HG03442 (cell line): ENCODE results near the gene SEC14L3.

Source experiments
- ATAC-seq: cut with Tn5 transposase; IDR thresholded peaks from one replicate; pipeline ENCODE4 v1.9.1; 2021; ENCODE audit warnings: mild to moderate bottlenecking, moderate library complexity; ENCODE audit not compliant: unreplicated experiment

SEC14L3 gene

DNA sequence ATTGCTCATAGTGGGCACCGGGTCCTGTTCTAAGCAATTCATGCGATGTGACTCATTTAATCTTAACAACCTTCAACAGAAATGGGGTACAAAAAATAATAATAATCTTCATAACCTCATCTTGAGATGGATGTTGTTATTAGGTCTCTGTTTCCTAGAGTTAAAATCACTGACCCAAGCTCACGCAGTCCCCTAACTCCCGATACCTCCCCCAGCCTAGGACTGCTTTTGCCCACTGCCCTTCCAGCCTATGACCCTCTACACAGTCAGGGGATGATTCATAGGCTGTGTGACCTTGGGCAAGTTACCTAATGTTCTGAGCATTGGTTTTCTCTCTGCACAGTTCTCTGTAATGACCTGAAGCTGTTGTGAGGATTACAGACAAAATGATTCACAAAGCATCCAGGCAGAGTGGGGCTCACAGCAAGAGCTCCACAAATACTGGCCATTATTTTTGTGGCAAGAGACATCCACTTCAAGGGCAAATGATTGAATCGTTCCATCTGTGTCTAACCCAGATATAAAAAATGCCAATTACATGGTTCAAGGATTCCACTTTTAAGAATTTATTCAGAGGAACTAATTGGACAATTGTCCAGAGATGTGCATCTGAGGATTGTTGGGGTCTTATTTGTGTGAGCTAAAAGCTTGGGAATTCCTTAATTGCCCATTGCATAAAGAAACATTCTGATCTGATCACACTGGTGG is 26.2 kb downstream of the SEC14L3 start:
- no peak for ATAC-seq

- ATAC-seq, result no peak
Measured at GRCh38 chr22:30444632-30445437, 27.0 kb downstream of the SEC14L3 start.

GRCh38 chr22:30441088-30441487 is 30.7 kb downstream of the SEC14L3 start:
- ATAC-seq, result no peak

DNA sequence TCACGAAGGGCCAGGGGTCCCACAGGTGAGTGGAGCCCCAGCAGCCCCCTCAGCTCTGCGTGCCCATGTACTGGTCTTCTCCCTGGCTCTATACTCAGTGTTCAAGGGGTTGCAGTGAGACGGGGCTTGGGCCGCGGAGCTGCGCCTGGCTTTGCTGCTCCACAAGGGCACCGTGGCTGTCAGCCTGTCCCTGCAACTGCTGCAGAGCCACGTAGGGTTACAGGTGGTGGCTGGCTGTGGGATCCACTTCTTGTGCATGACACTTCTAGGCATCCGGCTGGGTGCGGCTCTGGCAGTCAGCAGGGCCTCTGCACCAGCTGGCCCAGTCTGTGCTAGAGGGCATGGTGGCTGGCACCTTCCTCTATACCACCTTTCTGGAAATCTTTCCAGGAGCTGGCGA is 32.0 kb downstream of the SEC14L3 start:
- no peak for ATAC-seq

GRCh38 chr22:30439226-30439625 is 32.6 kb downstream of the SEC14L3 start:
- ATAC-seq, result no peak

- no peak for ATAC-seq
Measured at GRCh38 chr22:30438559-30438958, 33.3 kb downstream of the SEC14L3 start.

- ATAC-seq, result no peak
Measured at GRCh38 chr22:30436196-30436595, 35.6 kb downstream of the SEC14L3 start.

DNA sequence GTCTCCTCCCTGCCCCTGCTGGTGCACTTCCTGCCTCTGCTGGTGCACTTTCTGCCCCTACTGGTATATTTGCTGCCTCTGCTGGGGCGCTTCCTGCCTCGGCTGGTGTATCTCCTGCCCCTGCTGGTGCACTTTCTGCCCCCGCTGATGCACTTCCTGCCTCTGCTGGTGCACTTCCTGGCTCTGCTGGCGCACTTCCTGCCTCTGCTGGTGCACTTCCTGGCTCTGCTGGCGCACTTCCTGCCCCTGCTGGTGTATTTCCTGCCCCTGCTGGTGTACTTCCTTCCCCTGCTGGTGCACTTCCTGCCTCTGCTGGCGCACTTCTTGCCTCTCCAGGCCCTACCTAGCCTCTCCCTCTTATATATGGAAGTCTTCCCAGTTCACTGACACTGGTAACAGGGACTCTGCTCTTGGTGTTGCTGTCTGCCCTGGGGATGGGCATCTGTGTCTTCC is 36.1 kb downstream of the SEC14L3 start:
- ATAC-seq, result no peak

GRCh38 chr22:30434843-30435242 is 37.0 kb downstream of the SEC14L3 start:
- no peak for ATAC-seq

GRCh38 chr22:30433773-30434172 is 38.0 kb downstream of the SEC14L3 start:
- no peak for ATAC-seq

GRCh38 chr22:30433227-30433626 is 38.6 kb downstream of the SEC14L3 start:
- no peak for ATAC-seq

DNA sequence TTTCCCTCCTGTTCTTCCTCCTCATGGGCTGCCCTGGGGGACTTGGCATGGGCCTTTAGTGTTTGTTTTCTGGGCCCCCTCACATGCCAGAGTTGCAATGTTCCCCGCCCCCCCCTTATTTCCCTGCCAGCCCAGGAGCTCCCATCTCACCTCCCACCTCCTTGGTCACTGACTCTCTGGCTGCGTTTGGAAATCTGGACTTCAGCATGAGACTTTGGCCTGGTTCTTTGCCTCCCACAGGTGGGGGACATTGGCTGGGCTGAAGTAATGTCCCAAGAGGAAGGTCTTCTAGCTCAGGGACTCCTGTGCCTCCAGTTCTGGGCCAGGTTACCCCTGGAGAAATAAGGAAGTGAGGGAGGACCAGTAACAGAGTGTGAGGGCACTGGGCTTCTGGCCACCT is 39.3 kb downstream of the SEC14L3 start:
- ATAC-seq, result no peak

- ATAC-seq, result no peak
Measured at GRCh38 chr22:30432096-30432495, 39.7 kb downstream of the SEC14L3 start.

GRCh38 chr22:30430933-30431332 is 40.9 kb downstream of the SEC14L3 start:
- no peak for ATAC-seq

DNA sequence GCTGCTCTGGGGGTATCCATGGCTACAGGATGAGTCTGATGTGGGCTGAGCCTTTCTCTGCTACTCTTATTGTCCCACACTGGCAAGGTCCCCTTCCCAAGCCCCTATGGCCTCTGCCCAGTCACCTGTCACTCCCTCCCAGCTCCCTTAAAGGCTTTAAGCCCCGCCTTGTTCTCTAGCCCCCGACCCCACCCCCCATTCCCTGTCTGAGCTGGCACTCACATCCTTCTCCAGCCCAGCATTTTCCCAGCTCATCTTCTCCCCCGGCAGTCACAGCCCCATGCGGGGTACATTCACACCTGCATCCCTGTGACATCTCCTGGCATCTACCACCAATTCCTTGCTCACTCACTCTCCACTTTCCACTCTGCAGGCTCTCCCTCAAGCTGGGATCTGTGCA is 41.9 kb downstream of the SEC14L3 start:
- no peak for ATAC-seq

DNA sequence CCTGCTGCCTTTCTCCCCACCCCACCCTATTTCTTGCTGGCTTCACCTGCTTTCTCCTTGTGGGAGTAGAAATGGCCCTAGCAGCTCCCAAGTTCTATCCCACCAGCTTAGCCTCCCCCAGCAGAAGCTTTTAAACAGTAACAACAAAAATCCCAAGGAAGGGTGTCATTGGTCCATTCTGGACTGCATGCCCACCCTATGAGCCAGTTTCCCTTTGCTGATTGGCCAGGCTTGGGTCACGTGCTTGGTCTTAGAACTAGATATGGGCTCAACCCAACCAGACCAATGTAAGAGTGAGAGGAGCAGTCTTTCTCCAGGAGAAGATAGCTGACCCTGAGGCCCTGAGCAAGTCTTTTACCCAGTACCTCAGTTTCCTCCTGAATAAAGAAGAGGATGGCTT is 43.9 kb downstream of the SEC14L3 start:
- ATAC-seq, result no peak

DNA sequence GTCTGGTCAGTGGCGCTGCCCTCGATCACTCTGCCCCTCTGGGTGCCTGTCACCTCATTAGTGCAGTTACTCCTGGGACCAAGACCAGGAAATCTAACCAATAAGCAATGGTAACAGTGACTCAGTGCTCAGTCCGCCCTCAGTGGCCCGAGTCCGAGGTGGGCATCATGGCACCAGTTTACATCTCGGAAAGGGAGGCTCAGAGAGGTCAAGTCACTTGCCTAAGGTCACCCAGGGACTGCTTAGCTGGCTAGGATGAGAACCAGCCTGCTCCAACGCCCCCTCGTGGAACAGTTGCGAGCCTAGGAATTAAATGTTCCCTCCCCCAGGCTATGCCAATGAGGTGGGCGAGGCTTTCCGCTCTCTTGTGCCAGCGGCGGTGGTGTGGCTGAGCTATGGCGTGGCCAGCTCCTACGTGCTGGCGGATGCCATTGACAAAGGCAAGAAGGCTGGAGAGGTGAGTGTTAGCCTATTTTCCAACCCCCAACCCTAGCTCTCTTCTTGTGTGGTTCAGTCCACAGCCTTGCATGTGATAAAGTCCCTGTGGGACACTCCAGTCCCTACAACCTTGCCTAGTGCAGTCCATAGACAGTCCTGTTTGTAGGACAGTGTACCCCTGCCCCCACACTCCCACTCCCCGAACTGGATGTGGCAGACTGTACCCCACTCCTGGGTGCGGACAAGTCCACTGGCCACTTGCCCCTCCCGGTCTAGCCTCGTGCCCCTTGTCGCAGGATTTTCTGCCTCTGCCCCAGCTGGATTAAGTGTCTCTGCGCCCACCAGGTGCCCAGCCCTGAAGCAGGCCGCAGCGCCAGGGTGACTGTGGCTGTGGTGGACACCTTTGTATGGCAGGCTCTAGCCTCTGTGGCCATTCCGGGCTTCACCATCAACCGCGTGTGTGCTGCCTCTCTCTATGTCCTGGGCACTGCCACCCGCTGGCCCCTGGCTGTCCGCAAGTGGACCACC is 45.1 kb downstream of the SEC14L3 start:
- no peak for ATAC-seq

GRCh38 chr22:30425616-30426387 is 46.0 kb downstream of the SEC14L3 start, which contains the start of gene MTFP1:
Gene MTFP1, plus strand, starts transcription at chr22:30425768. Its CDS starts 112 bp downstream, at chr22:30425880.
- no peak for ATAC-seq

GRCh38 chr22:30425327-30425615 is 46.5 kb downstream of the SEC14L3 start:
- no peak for ATAC-seq

DNA sequence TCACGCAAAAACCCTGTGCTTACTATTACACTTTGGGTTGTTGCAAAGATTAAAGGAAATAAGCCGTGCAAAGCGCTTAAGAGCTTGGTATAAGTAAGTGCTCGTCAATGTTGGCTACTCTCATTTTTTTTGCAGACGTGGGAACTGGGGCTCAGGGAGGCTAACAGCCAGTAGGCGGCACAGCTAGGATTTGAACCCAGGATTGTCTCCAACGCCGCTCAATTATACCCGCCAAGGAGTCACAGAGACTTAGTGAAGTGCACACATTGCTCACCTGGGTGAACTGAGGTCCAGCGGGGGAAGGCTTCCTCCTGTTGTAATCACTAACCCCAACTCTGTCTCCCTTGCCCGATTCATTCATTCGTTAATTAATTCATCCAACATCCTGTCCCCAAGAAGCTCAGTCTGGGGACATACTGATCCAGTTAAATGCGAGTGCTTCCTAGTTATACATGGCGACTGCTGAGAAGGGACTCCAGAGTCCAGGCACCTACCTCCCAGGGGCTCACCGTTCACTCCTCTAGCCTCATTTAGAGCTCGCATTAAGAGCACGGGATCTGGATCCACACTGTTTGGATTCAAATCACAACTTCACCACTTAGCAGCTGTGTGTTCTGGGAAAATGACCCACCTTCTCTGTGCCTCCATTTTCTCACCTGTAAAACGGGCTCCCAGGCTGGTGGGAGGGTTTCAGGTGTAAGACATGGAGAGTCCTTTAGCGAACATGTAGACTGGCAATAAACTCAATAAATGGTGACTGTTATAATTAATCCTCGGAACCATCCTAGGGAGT is 47.1 kb downstream of the SEC14L3 start:
- ATAC-seq, result no peak
